WTC11 (cell line): Measurements from ENCODE around the gene PRDM5.

Experiments used
- CTCF ChIP-seq: fragments of 200-600 bp; IDR thresholded peaks from 2 replicates; pipeline ENCODE4 v1.8.0; 2022; ENCODE audit warnings: antibody characterized with exemption
- FOXK1 ChIP-seq: sonication (generic); formaldehyde crosslinking; IDR thresholded peaks from 2 replicates; pipeline ENCODE4 v1.8.0; 2022; ENCODE audit warnings: mild to moderate bottlenecking, moderate library complexity, missing genetic modification reagents
- ZNF263 ChIP-seq: sonication (generic); formaldehyde crosslinking; IDR thresholded peaks from 2 replicates; pipeline ENCODE4 v1.8.1; 2022; ENCODE audit warnings: low read depth, mild to moderate bottlenecking, moderate library complexity, missing genetic modification reagents

DNA sequence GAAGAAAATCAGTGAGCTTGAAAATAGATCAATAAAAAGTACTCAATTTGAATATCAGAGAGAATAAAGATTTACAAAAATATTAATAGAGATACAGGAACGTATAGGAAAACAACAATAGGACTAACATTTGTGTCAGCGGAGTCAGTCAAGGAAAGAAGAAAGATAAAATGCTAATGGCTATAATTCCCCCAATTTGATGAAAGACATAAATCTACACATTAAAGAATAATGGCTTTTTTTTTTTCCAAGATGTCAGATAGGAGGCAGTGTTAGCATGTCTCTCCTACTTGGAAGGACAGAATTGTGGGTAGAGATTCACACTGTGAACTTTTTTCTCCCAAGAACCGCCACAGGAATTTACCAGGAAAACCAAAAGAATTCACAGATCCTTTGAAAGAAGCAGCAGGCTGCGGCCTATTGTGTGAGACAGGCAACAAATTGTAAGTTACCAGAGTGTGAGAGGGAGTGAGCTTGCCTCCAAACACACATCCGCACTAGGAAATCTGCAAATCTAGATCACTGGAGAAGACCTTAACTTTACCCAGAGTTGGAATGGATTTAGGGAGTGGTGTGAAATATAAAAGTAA, 249.9 kb downstream of the PRDM5 start:
- TF ChIP-seq ZNF263 (CRISPR knock-in tag) (no peak), FOXK1 (no peak), CTCF (no peak)
